NK-92 (cell line): ENCODE data around the gene PAEP.

Source experiments
- DNase-seq: peaks from one replicate; lab custom pipeline; 2025; ENCODE audit not compliant: unreplicated experiment; lab: John Stamatoyannopoulos, UW

PAEP gene

GRCh38 chr9:135612981-135613910, 51.7 kb downstream of the PAEP start:
- no peak for DNase-seq

- no peak for DNase-seq
These were observed 52.6 kb downstream of the PAEP start for GRCh38 chr9:135613946-135614805.

DNA sequence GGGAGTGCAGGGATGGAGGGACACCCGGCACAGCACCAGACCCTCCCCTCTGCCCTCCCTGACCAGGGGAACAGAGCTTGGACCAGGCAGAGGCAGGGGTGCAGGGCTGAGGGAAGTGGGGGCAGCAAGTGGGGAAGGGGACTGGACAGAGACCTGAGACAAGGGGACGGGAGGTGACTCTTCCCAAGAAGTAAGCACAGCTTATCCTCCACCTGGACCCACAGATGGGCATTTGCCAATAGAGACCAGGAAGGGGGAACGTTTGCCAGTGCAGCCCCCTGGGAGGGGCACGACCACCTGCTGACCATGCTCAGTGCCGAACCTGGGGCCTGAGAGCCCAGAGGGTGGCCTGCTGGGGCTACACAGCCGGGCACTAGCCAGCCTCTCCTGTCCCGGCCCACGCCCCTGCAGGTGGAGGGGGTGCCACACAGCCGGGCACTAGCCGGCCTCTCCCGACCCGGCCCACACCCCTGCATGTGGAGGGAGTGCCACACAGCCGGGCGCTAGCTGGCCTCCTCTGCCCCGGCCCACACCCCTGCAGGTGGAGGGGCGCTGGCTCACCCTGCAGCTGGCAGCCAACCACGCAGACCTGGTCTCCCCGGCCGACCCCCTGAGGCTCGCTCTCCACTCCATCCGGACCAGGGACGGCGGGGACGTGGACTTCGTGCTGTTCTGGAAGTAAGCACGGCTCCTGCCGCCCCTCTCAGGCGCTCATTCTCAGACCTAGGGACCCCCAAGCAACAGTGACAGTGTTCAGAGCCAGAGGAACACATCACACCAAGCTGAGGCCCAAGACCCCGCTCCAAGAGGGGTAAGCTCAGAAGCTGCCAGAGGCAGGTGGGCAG, 53.5 kb downstream of the PAEP start:
- no peak for DNase-seq

GRCh38 chr9:135615666-135616618, 54.4 kb downstream of the PAEP start:
- DNase-seq = no peak
